Esophagus muscularis mucosa (tissue), 4 donors: ENCODE data around the gene ATF4. TPM values are rescaled to one million over a fixed set of nuclear protein-coding genes. Genes with fewer than 3 reads are reported as not detected.

Experiments used
- DNase-seq: peaks from one replicate; pipeline ENCODE4 v3.0.0-alpha.2; 2017; ENCODE audit errors: extremely low spot score
- H3K27ac ChIP-seq, 4 donors: fragments of 200-600 bp; sonication (generic); replicated peaks in 1 of 4; 1 replicate in 3 of 4; 2 replicates in 1 of 4; pipeline ENCODE4 v1.5.1; 2016 to 2019; ENCODE audit warnings: mild to moderate bottlenecking in 1 of 4
- H3K27me3 ChIP-seq, 4 donors: fragments of 200-600 bp; sonication (generic); one replicate each; pipeline versions ENCODE4 v1.5.1 to v1.6.0; 2016 to 2019
- H3K36me3 ChIP-seq, 4 donors: fragments of 200-600 bp; sonication (generic); one replicate each; pipeline ENCODE4 v1.5.1; 2016 to 2019
- H3K4me1 ChIP-seq, 4 donors: fragments of 200-600 bp; sonication (generic); one replicate each; pipeline ENCODE4 v1.5.1; 2016 to 2019
- H3K4me3 ChIP-seq, 4 donors: fragments of 200-600 bp; sonication (generic); 1 replicate in 2 of 4; 2 replicates in 2 of 4; pipeline ENCODE4 v1.5.1; 2016 to 2019; ENCODE audit warnings: mild to moderate bottlenecking in 4 of 4, moderate library complexity in 1 of 4
- H3K9me3 ChIP-seq, 4 donors: fragments of 200-600 bp; sonication (generic); 1 replicate in 3 of 4; 2 replicates in 1 of 4; pipeline ENCODE4 v1.5.1; 2016 to 2019
- CTCF ChIP-seq, 3 experiments: fragments of 200-600 bp in 2 of 3; fragments of 450-650 bp in 1 of 3; sonication (generic) in 2 of 3; IDR thresholded peaks; one replicate each; pipeline ENCODE4 v1.5.1; 2017 to 2019; ENCODE audit warnings: antibody characterized with exemption in 3 of 3, mild to moderate bottlenecking in 2 of 3, moderate library complexity in 1 of 3
- EP300 ChIP-seq: sonication (generic); formaldehyde crosslinking; IDR thresholded peaks from one replicate; pipeline ENCODE4 v1.6.1; 2017; ENCODE audit warnings: antibody characterized with exemption
- POLR2A ChIP-seq: fragments of 450-650 bp; IDR thresholded peaks from one replicate; pipeline ENCODE4 v1.6.1; 2017; ENCODE audit warnings: antibody characterized with exemption, moderate library complexity, mild to moderate bottlenecking, low read depth
- POLR2AphosphoS5 ChIP-seq, 2 donors: sonication (generic); formaldehyde crosslinking; IDR thresholded peaks; one replicate each; pipeline ENCODE4 v1.6.1; 2017; ENCODE audit warnings: antibody characterized with exemption in 2 of 2
- WGBS: methylation state at CpG from one replicate; pipeline ENCODE4 v1.1.5; 2018; 5-methylcytosine and 5-hydroxymethylcytosine counted together
- intact Hi-C: fragments of 100-400 bp; cut with DNase I; formaldehyde crosslinking; loops from one replicate; pipeline ENCODE4 v1.15.1; 2023
- total RNA-seq, 4 donors: library from RNA; depleted of rRNA; stranded (reverse); fragments of >200 nt; gene quantifications; one replicate each; pipeline versions ENCODE4 v1.1.0 to v1.2.1, GENCODE V29; 2016

ATF4 gene
- total RNA-seq, 4 donors from 2014 or later = 516 to 895 (median 721) TPM

- peaks cover 28 to 39% (median 33%) of the 10 kb centered on the region in 4 donors for H3K4me1 ChIP-seq
- no peak overlapping the region for H3K27ac ChIP-seq
- peaks cover 41 to 67% (median 55%) of the 10 kb centered on the region in 4 donors for H3K36me3 ChIP-seq
- no peaks in the 10 kb centered on the region for H3K27me3 ChIP-seq
- no peak for DNase-seq
- H3K9me3 ChIP-seq = no peaks in the 10 kb centered on the region
- intact Hi-C loops = loop anchor here (10.0 kb wide), 1 partner anchor 113 kb away; no protein-coding TSS in a partner anchor
- 81% methylated on average over 3 of the region's 3 CpGs for WGBS
- no peak overlapping the region for H3K4me3 ChIP-seq
- no peak for TF ChIP-seq CTCF (IDR thresholded peaks at IDR 0.05)
- TF ChIP-seq EP300 = no peak
- TF ChIP-seq POLR2AphosphoS5 (IDR thresholded peaks at IDR 0.05) = no peak
- TF ChIP-seq POLR2A = no peak
Measured at GRCh38 chr22:39517470-39517869, 2.9 kb upstream of the ATF4 start.

- Histone ChIP-seq H3K27me3 (no peaks in the 10 kb centered on the region), H3K36me3 (peaks cover 33 to 67% (median 55%) of the 10 kb centered on the region in 4 donors), H3K27ac (peak overlapping the region; percentile 99 to 100 (median 99)), H3K4me3 (no peak overlapping the region), H3K4me1 (peaks cover 36 to 47% (median 41%) of the 10 kb centered on the region in 4 donors), H3K9me3 (no peaks in the 10 kb centered on the region)
- no peak for DNase-seq
- TF ChIP-seq EP300 (no peak), POLR2A (no peak), CTCF (IDR thresholded peaks at IDR 0.05) (no peak), POLR2AphosphoS5 (IDR thresholded peaks at IDR 0.05) (no peak)
- intact Hi-C loops = loop anchor here (10.0 kb wide), 1 partner anchor 113 kb away; no protein-coding TSS in a partner anchor
- WGBS = 52% methylated on average over 5 of the region's 5 CpGs
Measured at GRCh38 chr22:39518144-39518786, 2.1 kb upstream of the ATF4 start.

GRCh38 chr22:39518996-39519680 is 1.2 kb upstream of the ATF4 start:
- WGBS = 8% methylated on average over 23 of the region's 24 CpGs
- TF ChIP-seq POLR2AphosphoS5 (IDR thresholded peaks at IDR 0.05) (no peak), POLR2A (no peak), EP300 (no peak), CTCF (IDR thresholded peaks at IDR 0.05) (no peak)
- DNase-seq = no peak
- Histone ChIP-seq H3K4me3 (peak overlapping the region; percentile 91 to 100 (median 96)), H3K27me3 (no peaks in the 10 kb centered on the region), H3K36me3 (peaks cover 27 to 67% (median 53%) of the 10 kb centered on the region in 4 donors), H3K4me1 (peaks cover 45 to 53% (median 47%) of the 10 kb centered on the region in 4 donors), H3K9me3 (no peaks in the 10 kb centered on the region), H3K27ac (peak overlapping the region; percentile 99 to 100 (median 99))
- intact Hi-C loops = loop anchor here (10.0 kb wide), 1 partner anchor 114 kb away; no protein-coding TSS in a partner anchor

- TF ChIP-seq POLR2A (peak; percentile 79), CTCF (IDR thresholded peaks at IDR 0.05) (peak; percentile 26 to 56 (median 41)), POLR2AphosphoS5 (IDR thresholded peaks at IDR 0.05) (peak; percentile 35 to 80), EP300 (no peak)
- intact Hi-C loops = loop anchor here (10.0 kb wide), 4 partner anchors 85 to 345 kb away; partner anchors contain the start of gene SYNGR1
- Histone ChIP-seq H3K36me3 (peaks cover 29 to 67% (median 54%) of the 10 kb centered on the region in 4 donors), H3K27ac (peak overlapping the region; percentile 99 to 100 (median 99)), H3K4me3 (peak overlapping the region; percentile 91 to 100 (median 96)), H3K27me3 (no peaks in the 10 kb centered on the region), H3K4me1 (peaks cover 47 to 53% (median 50%) of the 10 kb centered on the region in 4 donors), H3K9me3 (no peaks in the 10 kb centered on the region)
- 2% methylated on average over 11 of the region's 47 CpGs for WGBS
- peak; percentile 99 for DNase-seq
Measured at GRCh38 chr22:39519681-39520225, 609 bp upstream of the ATF4 start.
